ENCODE results near the gene LRRC31.

Gene LRRC31

GRCh38 chr3:169811631-169812331, 58.0 kb downstream of the LRRC31 start:
- peak overlapping the region; percentile 19 for H3K27ac Mint-ChIP-seq
- H3K36me3 Mint-ChIP-seq: peaks cover 2% of the 10 kb centered on the region
- H3K27me3 Mint-ChIP-seq: no peaks in the 10 kb centered on the region
- H3K4me1 Mint-ChIP-seq: peaks cover 28% of the 10 kb centered on the region
- H3K9me3 Mint-ChIP-seq: peaks cover 15% of the 10 kb centered on the region
- peak overlapping the region; percentile 88 for H3K4me3 Mint-ChIP-seq

GRCh38 chr3:169809230-169809795, 60.4 kb downstream of the LRRC31 start:
- H3K27ac Mint-ChIP-seq: peak overlapping the region; percentile 6
- no peak overlapping the region for H3K4me3 Mint-ChIP-seq
- H3K36me3 Mint-ChIP-seq: no peaks in the 10 kb centered on the region
- no peaks in the 10 kb centered on the region for H3K9me3 Mint-ChIP-seq
- H3K27me3 Mint-ChIP-seq: peaks cover 2% of the 10 kb centered on the region
- peaks cover 27% of the 10 kb centered on the region for H3K4me1 Mint-ChIP-seq

- peaks cover 2% of the 10 kb centered on the region for H3K27me3 Mint-ChIP-seq
- peaks cover 4% of the 10 kb centered on the region for H3K4me1 Mint-ChIP-seq
- no peak overlapping the region for H3K27ac Mint-ChIP-seq
- no peak overlapping the region for H3K4me3 Mint-ChIP-seq
- H3K36me3 Mint-ChIP-seq: no peaks in the 10 kb centered on the region
- H3K9me3 Mint-ChIP-seq: no peaks in the 10 kb centered on the region
Measured at GRCh38 chr3:169804681-169805080, 65.1 kb downstream of the LRRC31 start.

GRCh38 chr3:169792359-169792758, 77.4 kb downstream of the LRRC31 start:
- H3K36me3 Mint-ChIP-seq: peaks cover 6% of the 10 kb centered on the region
- no peaks in the 10 kb centered on the region for H3K27me3 Mint-ChIP-seq
- H3K9me3 Mint-ChIP-seq: no peaks in the 10 kb centered on the region
- peaks cover 4% of the 10 kb centered on the region for H3K4me1 Mint-ChIP-seq
- no peak overlapping the region for H3K27ac Mint-ChIP-seq
- no peak overlapping the region for H3K4me3 Mint-ChIP-seq

- Mint-ChIP-seq H3K4me1 (peaks cover 4% of the 10 kb centered on the region), H3K4me3 (no peak overlapping the region), H3K27ac (no peak overlapping the region), H3K27me3 (no peaks in the 10 kb centered on the region), H3K36me3 (peaks cover 10% of the 10 kb centered on the region), H3K9me3 (no peaks in the 10 kb centered on the region)
Measured at GRCh38 chr3:169790687-169791429, 78.9 kb downstream of the LRRC31 start.

- Mint-ChIP-seq H3K27ac (no peak overlapping the region), H3K9me3 (no peaks in the 10 kb centered on the region), H3K4me1 (peaks cover 4% of the 10 kb centered on the region), H3K27me3 (no peaks in the 10 kb centered on the region), H3K36me3 (peaks cover 12% of the 10 kb centered on the region), H3K4me3 (no peak overlapping the region)
Measured at GRCh38 chr3:169790219-169790618, 79.5 kb downstream of the LRRC31 start.
